ENCODE results near the gene RABEP1. TPM values are rescaled to one million over a fixed set of nuclear protein-coding genes. Genes with fewer than 3 reads are reported as not detected.

The RABEP1 gene
- total and polyA plus RNA-seq, 9 of the 15 experiments (the other 6 are each of a cell fraction or from before 2014, with no cell fraction given), result 8.2 to 38.9 (median 30.3) TPM

- TF ChIP-seq MNT (conservative IDR thresholded peaks at IDR 0.05), result peak; percentile 99 to 100
- 0 out of 2 replicates have a peak, but pooled peaks have one; percentile 12 for TF ChIP-seq HINFP (tag; conservative IDR thresholded peaks at IDR 0.05; ENCODE audit: low read depth)
- TF ChIP-seq THRA (IDR thresholded peaks at IDR 0.05), result no peak
- TF ChIP-seq PURB (CRISPR knock-in tag; IDR thresholded peaks at IDR 0.05; ENCODE audit: low read depth), result no peak
- no peak for TF ChIP-seq TFAM (CRISPR knock-in tag; conservative IDR thresholded peaks at IDR 0.05)
- no peak for TF ChIP-seq ZNF586 (CRISPR knock-in tag; conservative IDR thresholded peaks at IDR 0.05)
- TF ChIP-seq THRAP3 (IDR thresholded peaks at IDR 0.05; ENCODE audit: borderline replicate concordance), result no peak
- no peak for TF ChIP-seq ETV6 (IDR thresholded peaks at IDR 0.05; ENCODE audit: borderline replicate concordance in 1 of 2, low read depth in 2 of 2, low read length in 1 of 2)
- no peak for TF ChIP-seq ETV6 (CRISPR knock-in tag; IDR thresholded peaks at IDR 0.05; ENCODE audit: borderline replicate concordance)
- TF ChIP-seq HCFC1 (IDR thresholded peaks at IDR 0.05; ENCODE audit: low read depth, low read length), result peak; percentile 84
- TF ChIP-seq ETS1 (conservative IDR thresholded peaks at IDR 0.05; ENCODE audit: control insufficient read depth, low read depth, low read length), result 0 out of 2 replicates have a peak, but pooled peaks have one; percentile 38
- TF ChIP-seq NR2C1 (IDR thresholded peaks at IDR 0.05), result no peak; the same call in 1 of the 2 replicates
- TF ChIP-seq NR2C1 (tag; IDR thresholded peaks at IDR 0.05), result peak; percentile 28; the same call in 1 of the 2 replicates
- no peak for TF ChIP-seq MCM2 (IDR thresholded peaks at IDR 0.05; ENCODE audit: low read depth)
- TF ChIP-seq PRDM10 (IDR thresholded peaks at IDR 0.05; ENCODE audit: partially characterized antibody), result peak; percentile 44
- TF ChIP-seq POLR2G (IDR thresholded peaks at IDR 0.05; ENCODE audit: low read depth, low read length), result peak; percentile 84
Measured at GRCh38 chr17:5419959-5420653, 138.0 kb downstream of the RABEP1 start, which contains the start of gene RPAIN (continued).

All from K562 (cell line).